GM19372 (cell line): ENCODE data around the gene FZR1.

Experiments used
- ATAC-seq: cut with Tn5 transposase; IDR thresholded peaks from one replicate; pipeline ENCODE4 v1.9.1; 2021; ENCODE audit warnings: mild to moderate bottlenecking, low read depth, moderate library complexity; ENCODE audit not compliant: unreplicated experiment

The FZR1 gene

DNA sequence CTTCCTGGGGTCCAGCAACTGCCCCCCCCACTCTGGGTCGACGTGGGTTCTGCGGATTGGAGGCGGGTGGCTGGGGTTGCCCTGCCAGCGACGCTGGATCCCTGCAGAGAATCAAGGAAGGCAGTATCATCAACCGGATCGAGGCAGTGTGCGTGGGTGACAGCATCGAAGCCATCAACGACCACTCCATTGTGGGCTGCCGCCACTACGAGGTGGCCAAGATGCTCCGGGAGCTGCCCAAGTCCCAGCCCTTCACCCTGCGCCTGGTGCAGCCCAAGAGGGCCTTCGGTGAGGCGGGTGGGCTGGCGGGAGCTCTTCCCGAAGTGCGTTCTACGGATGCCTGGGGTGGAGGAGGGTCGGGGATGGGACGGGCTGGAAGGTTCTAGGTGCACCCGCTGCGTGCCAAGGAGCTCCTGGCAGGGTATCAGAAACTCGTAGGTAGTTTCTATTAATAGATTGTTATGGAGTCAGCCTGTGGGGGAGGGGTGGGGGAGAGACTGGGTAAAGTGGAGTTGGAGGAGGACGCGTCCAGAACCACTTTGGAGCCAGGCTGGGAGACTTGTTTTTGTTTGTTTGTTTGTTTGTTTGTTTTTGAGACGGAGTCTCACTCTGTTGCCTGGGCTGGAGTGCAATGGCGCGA, 80.7 kb downstream of the FZR1 start:
- ATAC-seq = no peak
